HG03520 (cell line): Measurements from ENCODE around the gene SLC5A11.

Experiments used
- ATAC-seq: cut with Tn5 transposase; IDR thresholded peaks from one replicate; pipeline ENCODE4 v1.9.1; 2021; ENCODE audit warnings: mild to moderate bottlenecking, moderate library complexity; ENCODE audit not compliant: unreplicated experiment

The SLC5A11 gene

GRCh38 chr16:24957887-24958286 lies 112.1 kb downstream of the SLC5A11 start:
- no peak for ATAC-seq
